Fibroblast of the aortic adventitia (primary cell): ENCODE results near the gene CTCFL. TPM values are rescaled to one million over a fixed set of nuclear protein-coding genes. Genes with fewer than 3 reads are reported as not detected.
"Not testable (repeated sequence)": the region's sequence is repeated elsewhere in the genome, so short reads cannot be mapped to it uniquely, and the experiment has no call there.

Source experiments
- DNase-seq: peaks from one replicate; pipeline ENCODE4 v3.0.0-alpha.2; 2010; ENCODE audit warnings: low read depth
- H3K4me3 ChIP-seq: 2 replicates; pipeline ENCODE4 v1.5.1; 2011; ENCODE audit warnings: low read depth, mild to moderate bottlenecking, control low read depth, low read length, moderate library complexity
- total RNA-seq: library from RNA; depleted of rRNA; stranded (reverse); fragments of >200 nt; gene quantifications from 2 replicates; pipeline ENCODE4 v1.2.3, GENCODE V29; 2012; ENCODE audit warnings: low replicate concordance
- TF ChIP-seq, protein P1 (sequence below): IDR thresholded peaks from 2 replicates; pipeline ENCODE4 v1.5.1; 2011; ENCODE audit warnings: mild to moderate bottlenecking, low read length, control low read depth, inconsistent platforms; ENCODE audit not compliant: insufficient read depth

CTCFL gene
- total RNA-seq, 1 donor: not detected

DNA sequence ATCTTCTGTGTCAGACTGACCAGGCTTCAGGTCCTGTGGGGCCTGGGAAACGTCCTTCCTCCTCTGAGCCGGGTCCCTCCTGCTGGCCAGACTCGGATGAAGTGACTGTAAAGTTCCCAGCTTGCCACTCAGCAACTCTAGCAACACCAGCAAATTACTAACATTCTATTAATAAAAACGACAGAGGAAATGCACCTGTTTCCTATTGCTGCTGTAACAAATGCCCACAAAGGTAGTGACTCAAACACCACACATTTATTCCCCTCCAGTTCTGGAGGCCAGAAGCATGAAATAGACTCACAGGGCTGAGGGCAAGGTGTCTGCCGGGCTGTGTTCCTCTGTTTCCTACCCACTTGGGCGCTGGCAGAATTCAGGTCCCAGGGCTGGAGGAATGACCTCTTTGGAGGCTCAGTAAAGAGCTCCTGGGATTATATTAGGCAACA lies 48.8 kb downstream of the CTCFL start:
- DNase-seq: no peak
- H3K4me3 ChIP-seq: no peak overlapping the region
- TF ChIP-seq, protein P1, sequence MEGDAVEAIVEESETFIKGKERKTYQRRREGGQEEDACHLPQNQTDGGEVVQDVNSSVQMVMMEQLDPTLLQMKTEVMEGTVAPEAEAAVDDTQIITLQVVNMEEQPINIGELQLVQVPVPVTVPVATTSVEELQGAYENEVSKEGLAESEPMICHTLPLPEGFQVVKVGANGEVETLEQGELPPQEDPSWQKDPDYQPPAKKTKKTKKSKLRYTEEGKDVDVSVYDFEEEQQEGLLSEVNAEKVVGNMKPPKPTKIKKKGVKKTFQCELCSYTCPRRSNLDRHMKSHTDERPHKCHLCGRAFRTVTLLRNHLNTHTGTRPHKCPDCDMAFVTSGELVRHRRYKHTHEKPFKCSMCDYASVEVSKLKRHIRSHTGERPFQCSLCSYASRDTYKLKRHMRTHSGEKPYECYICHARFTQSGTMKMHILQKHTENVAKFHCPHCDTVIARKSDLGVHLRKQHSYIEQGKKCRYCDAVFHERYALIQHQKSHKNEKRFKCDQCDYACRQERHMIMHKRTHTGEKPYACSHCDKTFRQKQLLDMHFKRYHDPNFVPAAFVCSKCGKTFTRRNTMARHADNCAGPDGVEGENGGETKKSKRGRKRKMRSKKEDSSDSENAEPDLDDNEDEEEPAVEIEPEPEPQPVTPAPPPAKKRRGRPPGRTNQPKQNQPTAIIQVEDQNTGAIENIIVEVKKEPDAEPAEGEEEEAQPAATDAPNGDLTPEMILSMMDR: no peak

DNA sequence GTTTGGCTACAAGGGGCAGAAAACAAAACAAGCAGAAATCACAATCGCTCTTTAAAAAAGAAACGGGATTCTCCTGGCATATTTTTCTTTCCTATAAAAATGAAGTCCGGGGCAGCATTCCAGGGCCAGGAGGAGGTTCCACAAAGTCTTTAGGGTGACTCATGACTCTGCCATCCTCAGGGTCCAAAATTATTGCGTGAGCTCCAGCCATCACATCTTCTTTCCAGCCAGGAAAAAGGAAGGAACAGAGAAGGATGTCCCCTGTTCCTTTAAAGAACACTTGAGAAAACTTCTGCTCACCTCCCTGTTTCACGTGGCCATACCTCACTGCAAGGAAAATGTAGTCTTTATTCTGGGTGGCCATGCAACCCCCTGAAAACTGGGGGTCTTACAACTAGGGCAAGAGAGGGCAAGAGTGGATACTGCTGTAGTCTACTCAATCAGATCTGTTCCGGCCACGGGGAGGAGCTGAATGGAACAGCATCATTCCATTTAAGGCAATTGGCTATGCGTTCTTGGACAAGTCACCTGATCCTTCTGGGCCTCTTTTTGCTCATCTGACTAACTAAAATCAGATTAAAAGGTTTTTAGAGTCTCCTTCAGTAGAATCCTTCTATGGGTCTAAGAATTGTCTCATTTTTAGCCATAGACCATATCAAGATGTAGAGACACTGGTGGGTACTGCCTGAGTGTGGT lies 49.4 kb downstream of the CTCFL start:
- DNase-seq: no peak
- no peak overlapping the region for H3K4me3 ChIP-seq
- TF ChIP-seq, protein P1: no peak

DNA sequence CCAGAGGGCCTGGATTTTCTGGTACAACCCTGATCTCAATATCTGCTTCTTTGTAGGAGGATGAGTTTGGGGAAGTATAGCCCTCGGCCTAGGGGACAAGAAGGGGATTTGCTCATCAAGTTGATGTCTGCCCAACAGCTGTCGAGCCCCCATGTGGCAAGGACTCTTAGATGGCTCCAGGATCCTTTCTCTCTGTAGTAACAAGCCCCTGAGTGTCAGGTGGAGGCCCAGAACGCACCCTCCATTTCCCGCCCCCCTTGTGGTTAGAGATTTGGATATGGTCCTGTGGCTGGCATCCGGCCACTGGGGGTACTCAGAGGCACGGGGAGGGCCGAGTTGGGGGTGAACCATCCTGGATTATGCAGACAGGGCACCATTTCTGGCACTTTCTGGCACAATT lies 50.1 kb downstream of the CTCFL start:
- H3K4me3 ChIP-seq: no peak overlapping the region
- TF ChIP-seq, protein P1: no peak
- no peak for DNase-seq

DNA sequence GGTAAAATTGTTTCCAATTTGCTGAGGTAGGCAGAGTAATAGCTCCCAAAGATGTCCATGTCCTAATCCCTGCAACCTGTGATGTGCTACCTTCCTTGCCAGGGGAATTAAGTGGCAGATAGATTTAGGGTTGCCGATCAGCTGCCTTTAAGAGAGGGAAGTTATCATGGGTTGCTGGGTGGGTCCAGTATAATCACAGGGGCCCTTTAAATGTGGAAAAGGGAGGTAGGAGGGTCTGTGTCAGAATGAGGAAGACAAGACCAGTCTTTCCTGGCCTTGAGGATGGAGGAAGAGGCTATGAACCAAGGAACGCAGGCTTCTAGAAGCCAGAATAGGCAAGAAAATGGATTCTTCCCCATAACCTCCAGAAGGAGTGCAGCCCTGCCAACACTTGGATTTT lies 50.7 kb downstream of the CTCFL start:
- no peak for DNase-seq
- TF ChIP-seq, protein P1: no peak
- no peak overlapping the region for H3K4me3 ChIP-seq

DNA sequence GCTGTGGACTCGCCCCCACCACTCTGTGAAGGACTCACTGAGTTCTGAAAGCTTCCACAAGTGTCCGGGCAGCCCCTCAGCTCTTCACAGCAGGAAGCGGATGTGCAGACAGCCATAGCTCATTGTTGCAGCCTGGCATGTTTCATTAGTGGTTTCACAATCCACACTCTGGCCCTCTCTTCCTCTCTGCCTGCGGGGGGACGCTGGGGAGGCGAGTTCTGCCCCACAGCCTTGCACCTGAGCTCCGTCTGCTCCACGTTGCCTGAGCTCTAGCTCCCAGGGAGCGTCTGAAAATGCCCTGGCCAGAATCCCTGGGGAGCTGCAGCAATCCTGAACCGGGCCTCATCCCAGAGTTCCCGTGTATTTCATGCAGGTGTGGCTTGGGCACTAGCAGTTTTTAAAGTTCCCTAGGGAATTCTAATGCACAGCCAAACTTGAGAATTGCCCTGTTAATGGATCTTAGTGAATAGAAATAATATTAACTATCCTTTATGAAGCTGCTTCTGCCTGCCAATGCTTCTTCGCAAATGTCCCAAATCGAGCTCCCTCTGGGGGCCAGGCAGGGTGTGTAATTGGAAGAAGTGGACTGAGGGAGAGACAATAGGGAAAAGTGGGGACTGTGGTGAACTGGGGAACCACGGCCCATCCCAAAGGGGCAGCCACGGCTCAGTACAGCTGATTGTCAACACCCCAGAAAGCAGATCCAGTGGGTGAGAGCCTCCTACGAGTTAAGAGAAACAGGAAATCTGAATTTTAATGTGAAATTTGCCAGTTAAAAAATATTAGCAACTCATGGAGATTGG lies 51.5 kb downstream of the CTCFL start:
- no peak for DNase-seq
- TF ChIP-seq, protein P1: no peak
- H3K4me3 ChIP-seq: no peak overlapping the region

DNA sequence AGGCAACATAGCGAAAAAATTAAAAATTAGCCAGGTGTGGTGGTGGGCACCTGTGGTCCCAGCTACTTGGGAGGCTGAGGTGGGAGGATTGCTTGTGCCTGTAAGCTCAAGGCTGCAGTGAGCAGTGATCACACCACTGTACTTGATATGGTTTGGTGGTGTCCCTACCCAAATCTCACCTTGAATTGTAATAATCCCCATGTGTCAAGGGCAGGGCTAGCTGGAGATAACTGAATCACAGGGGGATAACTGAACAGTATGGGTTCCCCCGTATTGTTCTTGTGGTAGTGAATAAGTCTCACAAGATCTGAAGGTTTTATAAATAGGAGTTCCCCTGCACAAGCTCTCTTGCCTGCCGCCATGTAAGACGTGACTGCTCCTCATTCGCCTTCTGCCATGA lies 52.5 kb downstream of the CTCFL start:
- DNase-seq, H3K4me3 ChIP-seq: not testable (repeated sequence)

DNA sequence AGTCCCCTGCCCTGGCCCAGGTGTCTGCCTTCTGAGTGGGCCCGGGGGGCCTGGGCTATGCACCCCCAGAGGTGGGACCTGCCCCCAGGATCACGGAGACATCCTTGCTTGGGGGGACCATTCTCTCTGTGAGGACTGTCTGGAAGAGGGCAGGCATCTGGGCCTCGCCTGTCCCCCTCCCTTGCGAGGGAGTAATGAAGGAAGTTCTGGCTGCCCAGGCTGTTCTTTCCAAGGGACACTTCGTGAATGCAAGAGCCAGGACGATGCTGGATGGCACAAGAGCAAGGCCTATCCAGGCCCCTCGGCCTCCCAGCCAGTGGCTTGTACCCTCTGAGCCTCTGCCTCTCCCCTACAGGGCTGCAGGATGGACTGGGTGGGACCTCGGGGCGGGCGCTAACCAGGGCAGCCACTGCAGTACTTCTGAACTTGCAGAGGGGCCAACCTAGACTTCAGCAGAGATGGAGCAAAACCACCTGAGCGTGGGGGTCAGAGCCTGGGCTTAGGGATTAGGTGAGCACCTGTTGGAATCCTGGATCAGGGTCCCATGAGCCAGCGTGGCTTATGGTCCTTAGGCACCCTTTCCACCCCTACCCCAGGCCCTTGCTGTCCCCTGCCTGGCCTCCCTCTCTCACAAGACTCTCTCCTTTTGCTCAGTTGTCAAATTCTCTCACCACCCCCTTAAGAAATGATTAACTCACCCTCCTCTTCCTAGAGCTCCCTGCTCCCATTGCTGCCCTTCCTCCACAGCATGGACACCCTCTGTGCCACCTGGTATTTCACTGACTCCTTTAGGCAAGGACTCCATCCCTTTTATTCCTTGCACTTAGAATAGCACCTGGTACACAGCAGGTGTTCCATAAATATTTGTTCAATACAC lies 53.2 kb downstream of the CTCFL start:
- DNase-seq: no peak
- TF ChIP-seq, protein P1: no peak
- H3K4me3 ChIP-seq: no peak overlapping the region
